ENCODE results near the gene TIPRL.

TIPRL gene

DNA sequence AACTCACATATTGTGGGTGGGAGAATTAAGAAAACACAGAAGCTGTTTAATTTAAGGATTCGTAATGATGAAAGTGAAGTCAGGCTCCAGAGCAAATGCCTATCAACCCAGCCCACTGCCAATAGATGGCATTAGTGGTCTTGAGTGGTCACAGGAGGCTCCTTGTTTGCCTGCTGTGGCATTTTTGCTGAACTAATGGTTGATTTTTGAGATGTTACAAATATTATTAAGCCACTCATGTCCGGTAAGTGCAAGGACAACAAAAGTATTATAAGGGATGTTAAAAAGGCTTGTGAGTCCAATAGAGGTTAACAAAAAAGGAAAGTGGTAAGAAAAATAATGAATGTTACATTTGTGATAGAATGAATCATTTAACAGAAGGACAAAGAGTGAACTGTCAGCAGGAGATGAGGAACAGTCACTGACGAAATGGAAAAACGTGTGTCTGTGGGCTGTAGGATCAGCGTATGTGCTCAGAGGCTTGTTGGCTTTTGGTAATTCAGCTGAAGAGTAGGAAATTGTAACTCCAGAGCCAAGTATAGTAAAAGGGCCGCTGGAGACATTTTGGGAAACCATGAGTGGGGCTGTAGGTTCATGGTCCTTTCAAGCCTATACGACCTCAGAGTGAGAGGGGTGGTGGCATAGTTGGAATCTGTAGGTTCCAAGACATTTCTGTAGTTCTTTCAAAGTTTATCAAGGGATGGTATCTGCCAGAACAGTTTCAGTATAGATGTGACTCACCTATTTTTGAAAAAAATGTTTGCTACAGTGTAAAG is 58.3 kb downstream of the TIPRL start:
- no peak overlapping the region for H3K4me3 ChIP-seq
- H3K27ac ChIP-seq = no peak overlapping the region

DNA sequence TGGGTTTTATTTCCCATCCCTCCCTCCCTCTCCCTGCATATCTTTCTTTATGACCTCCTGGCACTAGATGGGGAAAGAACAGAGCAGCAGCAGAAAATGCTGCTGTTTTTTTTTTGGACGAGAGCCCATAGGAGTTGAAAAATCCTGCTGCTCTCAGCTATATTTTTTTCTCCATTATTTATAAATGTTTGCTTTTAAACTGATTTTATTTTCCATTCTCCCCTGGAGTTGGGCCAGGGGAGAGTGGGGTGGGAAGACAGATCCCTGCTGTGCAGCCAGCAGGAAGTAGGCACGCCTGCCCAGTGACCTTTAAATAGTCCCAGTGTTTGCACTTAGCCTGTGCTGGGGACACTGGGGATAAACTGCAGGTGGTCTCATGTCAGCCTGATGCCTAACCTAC is 64.4 kb downstream of the TIPRL start:
- H3K27ac ChIP-seq = peak overlapping the region in 6 of 21 experiments; percentile 2 to 49 (median 40)
- H3K4me3 ChIP-seq = no peak overlapping the region

DNA sequence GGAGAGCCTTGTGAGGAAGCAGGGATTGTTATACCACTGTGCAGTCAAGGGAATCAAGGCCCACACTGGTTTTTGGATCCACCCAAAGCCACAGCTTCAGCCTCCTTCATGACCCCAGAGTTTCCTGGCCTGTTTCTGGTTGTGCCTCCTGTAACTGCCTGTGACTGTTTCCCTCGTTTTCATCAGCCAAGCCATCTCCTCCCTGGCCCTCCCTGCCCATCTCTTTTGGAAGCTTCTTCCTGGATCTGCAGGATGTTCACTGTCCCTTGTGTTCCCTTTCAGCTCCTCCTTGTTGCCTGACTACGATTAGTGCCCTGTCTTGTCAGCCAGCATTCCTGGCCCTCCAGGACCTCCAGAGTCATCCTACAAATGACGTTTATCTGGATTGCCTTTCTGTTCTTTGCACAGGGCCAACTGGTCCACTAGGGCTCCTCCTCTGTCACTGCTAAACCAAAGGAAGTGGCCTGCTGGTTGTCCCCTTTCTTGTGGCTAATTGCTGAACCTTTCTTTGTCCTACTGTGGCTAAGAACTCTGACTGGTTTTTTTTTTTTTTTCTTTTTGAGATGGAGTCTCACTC is 65.0 kb downstream of the TIPRL start:
- H3K4me3 ChIP-seq = no peak overlapping the region
- H3K27ac ChIP-seq = peak overlapping the region in 8 of 21 experiments; percentile 2 to 59 (median 48)

DNA sequence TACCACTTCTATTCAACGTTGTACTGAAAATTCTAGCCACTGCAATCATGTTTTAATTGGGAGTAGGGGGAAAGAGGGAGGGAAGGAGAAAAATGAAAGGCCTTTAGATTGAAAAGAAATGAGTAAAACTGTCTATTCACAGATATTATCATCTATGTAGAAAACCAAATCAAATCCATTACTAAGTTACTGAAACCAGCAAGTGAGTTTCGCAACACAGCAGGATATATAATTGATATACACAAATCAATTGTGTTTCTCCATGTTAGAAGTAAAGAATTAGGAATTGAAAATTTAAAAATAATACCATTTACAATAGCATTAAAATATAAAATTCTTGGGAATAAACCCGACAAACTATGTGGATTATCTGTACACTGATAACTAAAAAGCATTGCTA is 66.3 kb downstream of the TIPRL start:
- no peak overlapping the region for H3K27ac ChIP-seq

DNA sequence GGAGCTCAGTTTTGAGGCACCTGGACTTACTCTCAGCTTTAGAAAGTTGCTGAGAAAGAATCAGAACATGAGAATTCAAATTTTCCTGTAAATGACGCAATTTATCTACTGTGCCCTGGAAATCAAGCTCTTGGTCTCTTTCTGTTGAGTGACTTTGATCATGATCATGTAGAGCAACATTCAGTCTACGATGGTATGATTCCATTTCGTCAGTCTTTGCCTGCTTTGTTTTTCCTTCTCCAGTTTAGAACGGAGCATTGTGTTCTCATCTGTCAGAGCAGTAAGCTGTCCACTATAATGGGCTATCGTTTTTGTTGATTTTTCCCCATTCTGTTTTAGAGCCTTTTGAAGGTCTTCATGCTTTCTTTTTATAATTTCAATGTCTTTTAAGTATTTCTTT is 67.7 kb downstream of the TIPRL start:
- Histone ChIP-seq H3K27ac (no peak overlapping the region), H3K4me3 (no peak overlapping the region)

More for the DNA sequence above, 66.3 kb downstream of the TIPRL start:
- no peak overlapping the region for H3K4me3 ChIP-seq

All from skin epidermis (tissue), 12 donors.